Measurements from ENCODE around the gene B4GALNT2.

DNA sequence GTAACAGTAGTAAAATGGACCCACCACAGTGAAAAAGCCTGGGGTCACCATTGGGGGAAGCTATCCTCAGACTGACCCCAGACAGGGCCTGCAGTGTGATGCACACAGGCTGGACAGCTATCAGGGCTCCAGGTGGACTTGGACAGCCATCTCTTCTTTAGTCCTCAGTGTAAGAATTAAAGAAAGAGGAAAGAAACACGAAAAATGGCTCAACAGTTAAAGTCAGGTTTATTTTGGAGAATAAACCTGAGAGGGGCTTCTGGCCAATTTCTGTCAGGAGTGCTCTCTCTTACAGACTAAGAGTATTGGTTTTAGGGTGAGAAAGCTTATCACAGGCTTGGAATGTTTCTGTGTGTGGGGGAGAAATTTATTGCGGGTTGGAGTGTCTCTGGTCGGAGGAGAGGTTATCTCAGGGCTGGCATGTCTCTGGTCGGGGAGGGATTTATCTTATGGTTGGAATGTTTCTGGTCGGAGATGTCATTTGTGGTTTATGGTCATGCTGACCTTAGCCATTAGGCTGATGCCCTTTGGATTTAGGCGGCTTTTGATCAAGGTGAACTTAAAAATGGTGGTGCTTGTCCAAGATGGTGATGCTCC lies 10.8 kb upstream of the B4GALNT2 start:
- TF ChIP-seq, protein P1, sequence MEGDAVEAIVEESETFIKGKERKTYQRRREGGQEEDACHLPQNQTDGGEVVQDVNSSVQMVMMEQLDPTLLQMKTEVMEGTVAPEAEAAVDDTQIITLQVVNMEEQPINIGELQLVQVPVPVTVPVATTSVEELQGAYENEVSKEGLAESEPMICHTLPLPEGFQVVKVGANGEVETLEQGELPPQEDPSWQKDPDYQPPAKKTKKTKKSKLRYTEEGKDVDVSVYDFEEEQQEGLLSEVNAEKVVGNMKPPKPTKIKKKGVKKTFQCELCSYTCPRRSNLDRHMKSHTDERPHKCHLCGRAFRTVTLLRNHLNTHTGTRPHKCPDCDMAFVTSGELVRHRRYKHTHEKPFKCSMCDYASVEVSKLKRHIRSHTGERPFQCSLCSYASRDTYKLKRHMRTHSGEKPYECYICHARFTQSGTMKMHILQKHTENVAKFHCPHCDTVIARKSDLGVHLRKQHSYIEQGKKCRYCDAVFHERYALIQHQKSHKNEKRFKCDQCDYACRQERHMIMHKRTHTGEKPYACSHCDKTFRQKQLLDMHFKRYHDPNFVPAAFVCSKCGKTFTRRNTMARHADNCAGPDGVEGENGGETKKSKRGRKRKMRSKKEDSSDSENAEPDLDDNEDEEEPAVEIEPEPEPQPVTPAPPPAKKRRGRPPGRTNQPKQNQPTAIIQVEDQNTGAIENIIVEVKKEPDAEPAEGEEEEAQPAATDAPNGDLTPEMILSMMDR (IDR thresholded peaks at IDR 0.05; ENCODE audit: poor library complexity, severe bottlenecking), result no peak
- TF ChIP-seq RAD21 (conservative IDR thresholded peaks at IDR 0.05), result no peak
- no peak for TF ChIP-seq MXI1 (conservative IDR thresholded peaks at IDR 0.05; ENCODE audit: poor library complexity, severe bottlenecking)
- no peak for TF ChIP-seq POLR2AphosphoS5 (IDR thresholded peaks at IDR 0.05)
- no peak for TF ChIP-seq EP300 (conservative IDR thresholded peaks at IDR 0.05; ENCODE audit: poor library complexity, severe bottlenecking)
- no peak for TF ChIP-seq SMC3 (conservative IDR thresholded peaks at IDR 0.05; ENCODE audit: poor library complexity)
